Coronary artery (tissue), 2 donors: ENCODE results near the gene HSD17B4.

Experiments used
- DNase-seq: peaks from one replicate; pipeline ENCODE4 v3.0.0-alpha.2; 2017; ENCODE audit warnings: low spot score
- H3K27ac ChIP-seq, 2 donors: fragments of 200-600 bp; sonication (generic); one replicate each; pipeline ENCODE4 v1.5.1; 2016 to 2019
- H3K4me3 ChIP-seq: fragments of 200-600 bp; sonication (generic); 2 replicates; pipeline ENCODE4 v1.5.1; 2016; ENCODE audit warnings: mild to moderate bottlenecking, moderate library complexity
- TF ChIP-seq, protein P1 (sequence below): fragments of 200-600 bp; sonication (generic); IDR thresholded peaks from one replicate; pipeline ENCODE4 v1.5.1; 2019; ENCODE audit warnings: antibody characterized with exemption

Gene HSD17B4

DNA sequence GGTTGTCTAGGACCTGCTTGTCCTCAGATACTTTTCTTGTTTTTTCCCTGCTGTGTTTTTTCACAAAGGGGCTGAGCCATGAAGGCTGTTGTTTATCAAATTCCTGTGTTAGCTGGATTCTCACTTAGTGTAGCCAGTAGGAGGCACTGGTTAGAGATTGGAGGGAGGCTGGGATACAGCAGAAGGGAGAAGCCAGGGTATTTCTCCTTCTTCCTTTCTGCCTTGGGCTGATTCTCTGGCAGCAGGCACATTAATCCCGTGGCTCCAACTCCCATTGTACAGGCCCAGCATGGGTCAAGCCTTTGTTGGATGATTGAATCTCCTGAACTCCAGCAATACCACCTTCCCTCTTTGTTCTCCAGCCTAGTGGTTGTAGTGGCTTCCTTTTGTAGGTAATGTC, 130.7 kb downstream of the HSD17B4 start:
- no peak overlapping the region for H3K4me3 ChIP-seq
- TF ChIP-seq, protein P1, sequence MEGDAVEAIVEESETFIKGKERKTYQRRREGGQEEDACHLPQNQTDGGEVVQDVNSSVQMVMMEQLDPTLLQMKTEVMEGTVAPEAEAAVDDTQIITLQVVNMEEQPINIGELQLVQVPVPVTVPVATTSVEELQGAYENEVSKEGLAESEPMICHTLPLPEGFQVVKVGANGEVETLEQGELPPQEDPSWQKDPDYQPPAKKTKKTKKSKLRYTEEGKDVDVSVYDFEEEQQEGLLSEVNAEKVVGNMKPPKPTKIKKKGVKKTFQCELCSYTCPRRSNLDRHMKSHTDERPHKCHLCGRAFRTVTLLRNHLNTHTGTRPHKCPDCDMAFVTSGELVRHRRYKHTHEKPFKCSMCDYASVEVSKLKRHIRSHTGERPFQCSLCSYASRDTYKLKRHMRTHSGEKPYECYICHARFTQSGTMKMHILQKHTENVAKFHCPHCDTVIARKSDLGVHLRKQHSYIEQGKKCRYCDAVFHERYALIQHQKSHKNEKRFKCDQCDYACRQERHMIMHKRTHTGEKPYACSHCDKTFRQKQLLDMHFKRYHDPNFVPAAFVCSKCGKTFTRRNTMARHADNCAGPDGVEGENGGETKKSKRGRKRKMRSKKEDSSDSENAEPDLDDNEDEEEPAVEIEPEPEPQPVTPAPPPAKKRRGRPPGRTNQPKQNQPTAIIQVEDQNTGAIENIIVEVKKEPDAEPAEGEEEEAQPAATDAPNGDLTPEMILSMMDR: no peak
- H3K27ac ChIP-seq: no peak overlapping the region
- no peak for DNase-seq

DNA sequence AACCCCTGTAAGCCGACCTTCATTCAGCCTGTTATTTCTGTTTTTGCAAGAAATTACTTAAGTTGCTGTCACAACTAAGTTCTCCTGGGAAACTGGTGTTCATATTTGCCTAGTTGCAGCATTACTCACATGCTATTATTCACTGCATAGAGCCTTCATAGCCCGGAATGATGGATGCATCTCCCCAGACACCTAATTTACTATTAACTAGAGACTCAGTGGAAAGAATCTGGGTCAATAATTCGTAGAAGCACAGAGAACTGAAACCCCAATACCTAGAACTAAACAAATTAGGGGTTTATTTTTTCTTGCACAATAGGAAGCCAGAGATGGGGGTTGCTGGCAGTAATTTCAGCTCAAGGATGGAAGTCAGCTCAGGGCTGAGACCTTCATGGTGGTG, 131.4 kb downstream of the HSD17B4 start:
- H3K27ac ChIP-seq: no peak overlapping the region
- TF ChIP-seq, protein P1: no peak
- H3K4me3 ChIP-seq: no peak overlapping the region
- no peak for DNase-seq
